ENCODE results near the gene ACP1.

The ACP1 gene

DNA sequence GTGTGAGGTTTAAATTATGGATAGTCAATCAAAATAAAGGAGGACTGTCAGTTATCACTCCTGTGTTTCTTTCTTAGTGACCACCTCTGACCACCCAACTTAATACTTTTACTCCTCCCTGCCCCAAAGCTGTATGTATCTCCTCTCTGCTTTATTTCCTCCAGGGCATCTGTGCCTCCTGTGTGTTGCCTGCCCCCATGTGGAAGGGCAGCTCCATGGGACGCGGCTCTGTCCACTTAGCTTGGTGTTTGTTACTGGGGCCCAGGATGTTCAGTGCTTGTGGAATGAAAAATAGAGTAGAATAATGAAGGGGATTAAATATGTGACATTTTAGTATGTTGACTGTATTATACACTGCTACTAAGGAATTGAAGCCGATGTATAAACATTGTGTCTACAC is 9.8 kb downstream of the ACP1 start:
- Histone ChIP-seq H3K4ac (ENCODE audit: low read length) (no peak overlapping the region), H2BK15ac (ENCODE audit: low read length) (no peak overlapping the region), H4K8ac (ENCODE audit: low read depth, low read length) (no peak overlapping the region), H2BK120ac (ENCODE audit: low read depth, low read length) (no peak overlapping the region), H2AK5ac (ENCODE audit: low read depth, low read length) (no peak overlapping the region), H2AFZ (ENCODE audit: low read length) (no peak overlapping the region), H2BK5ac (ENCODE audit: low read length) (no peak overlapping the region), H3K4me3 (ENCODE audit: low read length in 2 of 2) (no peak overlapping the region), H3K4me1 (ENCODE audit: control insufficient read depth in 2 of 2, insufficient read depth in 1 of 2, low read depth in 1 of 2, low read length in 2 of 2) (no peaks in the 10 kb centered on the region), H3K4me2 (ENCODE audit: insufficient read depth, low read length, poor library complexity, severe bottlenecking) (no peak overlapping the region), H3K9me3 (replicated peaks in 1 of 2; ENCODE audit: control insufficient read depth in 2 of 2, insufficient read depth in 1 of 2, low read depth in 1 of 2, low read length in 2 of 2) (peaks cover 0 to 2% of the 10 kb centered on the region in 2 donors), H3K27me3 (ENCODE audit: control insufficient read depth in 3 of 3, insufficient read depth in 3 of 3, low read depth in 1 of 3, low read length in 3 of 3) (no peaks in the 10 kb centered on the region), H3K18ac (ENCODE audit: low read length) (no peak overlapping the region), H3K9ac (ENCODE audit: low read depth, low read length, poor library complexity) (no peak overlapping the region), H3K36me3 (replicated peaks in 1 of 2; ENCODE audit: control insufficient read depth in 2 of 2, insufficient read depth in 2 of 2, low read length in 2 of 2) (peaks cover 13 to 100% of the 10 kb centered on the region in 2 donors), H3K79me1 (ENCODE audit: low read depth, low read length) (peaks cover 1% of the 10 kb centered on the region), H3K23ac (ENCODE audit: low read depth, low read length, poor library complexity) (no peak overlapping the region), H4K91ac (ENCODE audit: low read depth, low read length, poor library complexity) (no peak overlapping the region), H2BK12ac (ENCODE audit: low read length) (no peak overlapping the region), H3K14ac (ENCODE audit: low read length) (no peak overlapping the region), H3K27ac (replicated peaks; ENCODE audit: low read length) (no peak overlapping the region)
- no CpG with 5 or more reads among the region's 3 CpGs for WGBS, 2 donors (ENCODE audit: extremely low coverage in 2 of 2, insufficient read length in 2 of 2, insufficient replicate concordance in 1 of 2)
- DNase-seq (ENCODE audit: low spot score): no peak

DNA sequence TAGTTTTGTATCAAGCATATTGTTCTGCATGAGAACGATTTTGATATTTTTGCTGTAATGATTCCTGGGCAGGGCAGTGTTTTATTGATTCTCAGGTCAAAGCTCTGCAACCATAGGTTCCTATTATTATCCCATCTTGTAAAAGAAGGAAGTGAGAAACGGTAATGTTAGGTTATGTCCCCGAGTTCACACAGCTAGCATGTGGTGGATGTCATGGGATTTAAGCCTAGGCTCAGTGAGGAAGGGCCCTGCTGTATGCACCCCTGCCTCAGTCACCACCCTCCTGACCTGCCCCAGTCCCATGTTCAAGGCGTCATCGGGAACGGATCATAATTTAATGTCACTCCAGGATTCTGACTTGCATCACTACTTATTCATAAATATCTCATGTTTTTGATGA is 10.7 kb downstream of the ACP1 start:
- no peak overlapping the region for H3K14ac ChIP-seq (ENCODE audit: low read length)
- H2BK5ac ChIP-seq (ENCODE audit: low read length): no peak overlapping the region
- no peak for DNase-seq (ENCODE audit: low spot score)
- no peak overlapping the region for H3K18ac ChIP-seq (ENCODE audit: low read length)
- no peak overlapping the region for H2BK120ac ChIP-seq (ENCODE audit: low read depth, low read length)
- H3K79me1 ChIP-seq (ENCODE audit: low read depth, low read length): peaks cover 1% of the 10 kb centered on the region
- H3K27ac ChIP-seq (replicated peaks; ENCODE audit: low read length): no peak overlapping the region
- no peak overlapping the region for H3K9ac ChIP-seq (ENCODE audit: low read depth, low read length, poor library complexity)
- H2AK5ac ChIP-seq (ENCODE audit: low read depth, low read length): no peak overlapping the region
- peaks cover 13 to 100% of the 10 kb centered on the region in 2 donors for H3K36me3 ChIP-seq (replicated peaks in 1 of 2; ENCODE audit: control insufficient read depth in 2 of 2, insufficient read depth in 2 of 2, low read length in 2 of 2)
- no peak overlapping the region for H2AFZ ChIP-seq (ENCODE audit: low read length)
- H2BK15ac ChIP-seq (ENCODE audit: low read length): no peak overlapping the region
- H3K4me3 ChIP-seq (ENCODE audit: low read length in 2 of 2): no peak overlapping the region
- H3K4me2 ChIP-seq (ENCODE audit: insufficient read depth, low read length, poor library complexity, severe bottlenecking): no peak overlapping the region
- H3K27me3 ChIP-seq (ENCODE audit: control insufficient read depth in 3 of 3, insufficient read depth in 3 of 3, low read depth in 1 of 3, low read length in 3 of 3): no peaks in the 10 kb centered on the region
- H3K4ac ChIP-seq (ENCODE audit: low read length): no peak overlapping the region
- H3K9me3 ChIP-seq (replicated peaks in 1 of 2; ENCODE audit: control insufficient read depth in 2 of 2, insufficient read depth in 1 of 2, low read depth in 1 of 2, low read length in 2 of 2): peaks cover 0 to 2% of the 10 kb centered on the region in 2 donors
- H4K91ac ChIP-seq (ENCODE audit: low read depth, low read length, poor library complexity): no peak overlapping the region
- no peak overlapping the region for H4K8ac ChIP-seq (ENCODE audit: low read depth, low read length)
- peaks cover 0 to 3% of the 10 kb centered on the region in 2 donors for H3K4me1 ChIP-seq (ENCODE audit: control insufficient read depth in 2 of 2, insufficient read depth in 1 of 2, low read depth in 1 of 2, low read length in 2 of 2)
- no peak overlapping the region for H2BK12ac ChIP-seq (ENCODE audit: low read length)
- H3K23ac ChIP-seq (ENCODE audit: low read depth, low read length, poor library complexity): no peak overlapping the region
- no CpG with 5 or more reads among the region's 6 CpGs for WGBS, 2 donors (ENCODE audit: extremely low coverage in 2 of 2, insufficient read length in 2 of 2, insufficient replicate concordance in 1 of 2)

DNA sequence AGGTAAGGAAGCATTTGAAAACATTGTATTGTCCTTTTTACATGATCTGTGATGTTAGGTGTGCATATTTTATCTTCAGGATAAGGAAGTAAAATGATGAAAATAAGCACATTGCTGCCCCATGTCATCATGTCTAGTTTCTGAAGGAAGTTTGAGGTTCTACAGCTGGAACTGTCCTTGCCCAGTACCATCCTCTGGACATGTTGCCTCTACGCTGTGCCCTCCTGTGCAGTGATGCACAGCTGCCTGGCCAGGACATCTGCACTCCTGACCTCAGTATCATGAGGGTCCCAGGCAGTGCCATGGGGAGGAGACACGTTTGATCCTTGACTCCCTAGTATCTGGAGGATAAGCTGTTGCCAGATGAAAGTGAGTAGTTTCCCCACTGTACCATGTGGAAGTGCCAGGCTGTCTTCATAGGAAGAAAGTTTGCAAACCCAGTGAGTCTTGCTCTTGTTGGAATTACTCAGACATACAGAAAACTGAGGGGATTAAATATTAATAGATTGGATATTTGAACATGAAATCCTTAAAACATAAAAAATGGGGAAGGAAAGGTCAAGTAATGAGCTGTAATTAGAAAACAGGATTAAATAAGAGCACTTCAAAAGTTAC is 13.7 kb downstream of the ACP1 start:
- Histone ChIP-seq H3K79me1 (ENCODE audit: low read depth, low read length) (no peaks in the 10 kb centered on the region), H3K4me3 (ENCODE audit: low read length in 2 of 2) (peak overlapping the region in 1 of 2 donors; percentile 60), H4K8ac (ENCODE audit: low read depth, low read length) (no peak overlapping the region), H2BK5ac (ENCODE audit: low read length) (no peak overlapping the region), H3K9me3 (replicated peaks in 1 of 2; ENCODE audit: control insufficient read depth in 2 of 2, insufficient read depth in 1 of 2, low read depth in 1 of 2, low read length in 2 of 2) (peaks cover 0 to 2% of the 10 kb centered on the region in 2 donors), H2BK15ac (ENCODE audit: low read length) (no peak overlapping the region), H4K91ac (ENCODE audit: low read depth, low read length, poor library complexity) (no peak overlapping the region), H3K36me3 (replicated peaks in 1 of 2; ENCODE audit: control insufficient read depth in 2 of 2, insufficient read depth in 2 of 2, low read length in 2 of 2) (peaks cover 20 to 100% of the 10 kb centered on the region in 2 donors), H2BK120ac (ENCODE audit: low read depth, low read length) (no peak overlapping the region), H3K9ac (ENCODE audit: low read depth, low read length, poor library complexity) (peak overlapping the region; percentile 47), H3K4ac (ENCODE audit: low read length) (no peak overlapping the region), H3K23ac (ENCODE audit: low read depth, low read length, poor library complexity) (no peak overlapping the region), H3K18ac (ENCODE audit: low read length) (no peak overlapping the region), H2AFZ (ENCODE audit: low read length) (no peak overlapping the region), H2AK5ac (ENCODE audit: low read depth, low read length) (no peak overlapping the region), H3K14ac (ENCODE audit: low read length) (no peak overlapping the region), H2BK12ac (ENCODE audit: low read length) (no peak overlapping the region), H3K4me2 (ENCODE audit: insufficient read depth, low read length, poor library complexity, severe bottlenecking) (no peak overlapping the region), H3K27ac (replicated peaks; ENCODE audit: low read length) (no peak overlapping the region), H3K27me3 (ENCODE audit: control insufficient read depth in 3 of 3, insufficient read depth in 3 of 3, low read depth in 1 of 3, low read length in 3 of 3) (no peaks in the 10 kb centered on the region), H3K4me1 (ENCODE audit: control insufficient read depth in 2 of 2, insufficient read depth in 1 of 2, low read depth in 1 of 2, low read length in 2 of 2) (peaks cover 0 to 23% of the 10 kb centered on the region in 2 donors)
- whole genome bisulfite sequencing, 2 donors (ENCODE audit: extremely low coverage in 2 of 2, insufficient read length in 2 of 2, insufficient replicate concordance in 1 of 2): no CpG with 5 or more reads among the region's 2 CpGs
- DNase-seq (ENCODE audit: low spot score): no peak

DNA sequence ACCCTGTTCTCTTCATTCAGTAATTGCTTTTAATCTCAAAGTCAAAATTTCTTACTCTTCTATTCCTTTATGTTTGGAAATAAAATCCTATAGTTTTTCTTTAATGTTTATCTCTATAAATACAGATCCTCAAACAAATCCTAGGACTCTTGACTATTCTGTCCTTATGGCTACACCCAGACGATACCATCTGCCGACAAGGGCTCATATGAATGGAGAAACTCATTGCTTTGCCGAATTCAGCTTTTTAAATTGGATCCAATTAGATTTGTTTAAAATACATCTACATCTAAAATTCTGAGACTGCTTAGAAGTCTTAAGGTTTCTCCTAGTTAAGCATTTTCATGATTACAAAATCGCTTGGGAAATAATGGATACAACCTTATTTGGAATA is 14.2 kb downstream of the ACP1 start:
- Histone ChIP-seq H3K4me1 (ENCODE audit: control insufficient read depth in 2 of 2, insufficient read depth in 1 of 2, low read depth in 1 of 2, low read length in 2 of 2) (peaks cover 0 to 25% of the 10 kb centered on the region in 2 donors), H3K4me2 (ENCODE audit: insufficient read depth, low read length, poor library complexity, severe bottlenecking) (no peak overlapping the region), H2BK12ac (ENCODE audit: low read length) (no peak overlapping the region), H3K9ac (ENCODE audit: low read depth, low read length, poor library complexity) (no peak overlapping the region), H3K27ac (replicated peaks; ENCODE audit: low read length) (no peak overlapping the region), H2AFZ (ENCODE audit: low read length) (no peak overlapping the region), H2BK120ac (ENCODE audit: low read depth, low read length) (no peak overlapping the region), H3K9me3 (replicated peaks in 1 of 2; ENCODE audit: control insufficient read depth in 2 of 2, insufficient read depth in 1 of 2, low read depth in 1 of 2, low read length in 2 of 2) (peaks cover 0 to 2% of the 10 kb centered on the region in 2 donors), H3K36me3 (replicated peaks in 1 of 2; ENCODE audit: control insufficient read depth in 2 of 2, insufficient read depth in 2 of 2, low read length in 2 of 2) (peaks cover 20 to 100% of the 10 kb centered on the region in 2 donors), H4K8ac (ENCODE audit: low read depth, low read length) (no peak overlapping the region), H3K27me3 (ENCODE audit: control insufficient read depth in 3 of 3, insufficient read depth in 3 of 3, low read depth in 1 of 3, low read length in 3 of 3) (no peaks in the 10 kb centered on the region), H2AK5ac (ENCODE audit: low read depth, low read length) (no peak overlapping the region), H4K91ac (ENCODE audit: low read depth, low read length, poor library complexity) (no peak overlapping the region), H3K79me1 (ENCODE audit: low read depth, low read length) (no peaks in the 10 kb centered on the region), H3K4me3 (ENCODE audit: low read length in 2 of 2) (no peak overlapping the region), H3K14ac (ENCODE audit: low read length) (no peak overlapping the region), H3K18ac (ENCODE audit: low read length) (no peak overlapping the region), H2BK15ac (ENCODE audit: low read length) (no peak overlapping the region), H2BK5ac (ENCODE audit: low read length) (no peak overlapping the region), H3K4ac (ENCODE audit: low read length) (no peak overlapping the region), H3K23ac (ENCODE audit: low read depth, low read length, poor library complexity) (no peak overlapping the region)
- no CpG with 5 or more reads among the region's 4 CpGs for WGBS, 2 donors (ENCODE audit: extremely low coverage in 2 of 2, insufficient read length in 2 of 2, insufficient replicate concordance in 1 of 2)
- no peak for DNase-seq (ENCODE audit: low spot score)
